ENCODE measurements around the gene PNKP.

PNKP gene

DNA sequence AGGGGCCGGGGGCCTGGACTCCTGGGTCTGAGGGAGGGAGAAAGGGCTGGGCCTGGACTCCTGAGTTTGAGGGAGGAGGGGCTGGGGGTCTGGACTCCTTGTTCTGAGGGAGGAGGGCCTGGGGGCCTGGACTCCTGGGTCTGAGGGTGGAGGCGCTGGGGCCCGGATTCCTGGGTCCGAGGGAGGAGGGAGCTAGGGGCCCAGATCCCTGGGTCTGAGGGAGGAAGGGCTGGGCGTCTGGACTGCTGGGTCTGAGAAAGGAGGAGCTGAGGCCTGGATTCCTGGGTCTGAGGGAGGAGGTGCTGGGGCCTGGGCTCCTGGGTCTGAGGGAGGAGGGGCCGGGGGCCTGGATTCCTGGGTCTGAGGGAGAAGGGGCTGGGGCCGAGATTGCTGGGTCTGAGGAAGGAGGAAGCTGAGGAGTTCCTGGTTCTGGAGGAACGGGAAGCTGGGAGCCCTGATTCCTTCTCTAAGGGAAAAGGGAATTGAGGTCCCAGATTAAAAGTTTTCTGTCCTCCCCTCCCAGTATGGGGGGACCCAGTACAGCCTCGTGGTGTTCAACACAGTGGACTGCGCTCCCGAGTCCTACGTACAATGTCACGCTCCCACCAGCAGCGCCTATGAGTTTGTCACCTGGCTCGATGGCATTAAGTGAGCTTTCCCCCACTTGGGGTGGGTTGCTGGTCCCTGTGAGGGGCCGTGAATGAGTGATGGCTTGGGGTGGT is 48.6 kb downstream of the PNKP start:
- no peak for DNase-seq (ENCODE audit: low read depth)
- TF ChIP-seq, protein P1, sequence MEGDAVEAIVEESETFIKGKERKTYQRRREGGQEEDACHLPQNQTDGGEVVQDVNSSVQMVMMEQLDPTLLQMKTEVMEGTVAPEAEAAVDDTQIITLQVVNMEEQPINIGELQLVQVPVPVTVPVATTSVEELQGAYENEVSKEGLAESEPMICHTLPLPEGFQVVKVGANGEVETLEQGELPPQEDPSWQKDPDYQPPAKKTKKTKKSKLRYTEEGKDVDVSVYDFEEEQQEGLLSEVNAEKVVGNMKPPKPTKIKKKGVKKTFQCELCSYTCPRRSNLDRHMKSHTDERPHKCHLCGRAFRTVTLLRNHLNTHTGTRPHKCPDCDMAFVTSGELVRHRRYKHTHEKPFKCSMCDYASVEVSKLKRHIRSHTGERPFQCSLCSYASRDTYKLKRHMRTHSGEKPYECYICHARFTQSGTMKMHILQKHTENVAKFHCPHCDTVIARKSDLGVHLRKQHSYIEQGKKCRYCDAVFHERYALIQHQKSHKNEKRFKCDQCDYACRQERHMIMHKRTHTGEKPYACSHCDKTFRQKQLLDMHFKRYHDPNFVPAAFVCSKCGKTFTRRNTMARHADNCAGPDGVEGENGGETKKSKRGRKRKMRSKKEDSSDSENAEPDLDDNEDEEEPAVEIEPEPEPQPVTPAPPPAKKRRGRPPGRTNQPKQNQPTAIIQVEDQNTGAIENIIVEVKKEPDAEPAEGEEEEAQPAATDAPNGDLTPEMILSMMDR (IDR thresholded peaks at IDR 0.05; ENCODE audit: insufficient read depth, low read depth, low read length, missing control alignments) = no peak
- peak overlapping the region; percentile 82 for H3K4me3 ChIP-seq (ENCODE audit: low read depth, low read length)

GRCh38 chr19:49817964-49818648 is 49.3 kb downstream of the PNKP start, which contains the start of gene MED25:
MED25 (plus strand) TSS chr19:49818289; CDS start chr19:49818342, 53 bp downstream.
- peak; percentile 91 for DNase-seq (ENCODE audit: low read depth)
- peak within 1 kb of the TSS; percentile 82 for H3K4me3 ChIP-seq (ENCODE audit: low read depth, low read length)
- TF ChIP-seq, protein P1 (IDR thresholded peaks at IDR 0.05; ENCODE audit: insufficient read depth, low read depth, low read length, missing control alignments) = no peak

GRCh38 chr19:49816590-49816989 is 50.8 kb downstream of the PNKP start:
- no peak overlapping the region for H3K4me3 ChIP-seq (ENCODE audit: low read depth, low read length)
- TF ChIP-seq, protein P1 (IDR thresholded peaks at IDR 0.05; ENCODE audit: insufficient read depth, low read depth, low read length, missing control alignments) = no peak
- DNase-seq (ENCODE audit: low read depth) = no peak

GRCh38 chr19:49814010-49814409 is 53.4 kb downstream of the PNKP start:
- DNase-seq (ENCODE audit: low read depth) = no peak
- peak overlapping the region; percentile 82 for H3K4me3 ChIP-seq (ENCODE audit: low read depth, low read length)
- TF ChIP-seq, protein P1 (IDR thresholded peaks at IDR 0.05; ENCODE audit: insufficient read depth, low read depth, low read length, missing control alignments) = no peak

DNA sequence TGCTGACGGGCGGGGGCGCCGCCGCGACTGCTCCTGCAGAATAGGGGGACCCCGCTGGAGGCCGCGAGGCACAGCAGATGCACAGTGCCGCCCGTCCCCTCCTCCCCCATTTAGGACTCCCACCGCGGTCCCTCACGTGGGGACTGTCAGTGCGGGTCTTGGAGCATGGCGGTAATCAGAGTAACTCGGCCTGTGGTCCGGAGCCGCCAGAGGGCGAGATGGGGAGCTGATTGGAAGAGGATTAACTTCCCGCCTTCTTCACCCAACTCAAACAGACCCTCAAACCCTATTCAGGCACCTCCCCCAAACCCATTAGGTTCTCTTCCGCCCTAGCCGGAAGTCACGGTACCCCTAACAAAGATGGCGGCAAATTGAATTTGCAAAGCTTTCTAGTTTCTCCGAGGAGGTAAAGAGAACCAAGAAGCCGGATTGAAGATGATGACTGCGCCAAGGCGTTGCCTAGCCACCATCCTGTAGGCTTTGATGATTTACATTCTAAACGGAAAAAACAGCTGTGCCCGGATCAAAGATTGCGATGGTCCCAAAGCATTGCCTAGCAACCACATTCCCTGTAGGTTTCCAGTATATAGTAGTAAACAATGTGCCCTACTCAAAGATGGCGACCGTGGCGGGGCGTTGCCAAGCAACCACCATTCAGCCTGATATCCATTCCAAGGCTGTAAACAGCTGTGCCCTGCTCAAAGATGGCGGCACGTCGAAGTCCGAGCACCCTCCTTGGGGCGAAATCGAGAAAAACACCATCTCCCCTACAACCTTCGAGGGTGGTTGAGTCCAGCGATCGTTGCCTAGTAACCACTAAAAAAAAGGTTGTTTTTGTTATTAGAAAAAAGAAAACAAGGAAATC is 54.1 kb downstream of the PNKP start, which contains the start of gene FUZ:
TSS of gene FUZ (minus strand) at position 296 of the 865 bp plus-strand sequence. CDS start at position 110, 186 bp downstream.
- peak within 1 kb of the TSS; percentile 82 for H3K4me3 ChIP-seq (ENCODE audit: low read depth, low read length)
- DNase-seq (ENCODE audit: low read depth) = peak; percentile 98
- TF ChIP-seq, protein P1 (IDR thresholded peaks at IDR 0.05; ENCODE audit: insufficient read depth, low read depth, low read length, missing control alignments) = no peak

- no peak for DNase-seq (ENCODE audit: low read depth)
These were observed 54.9 kb downstream of the PNKP start for GRCh38 chr19:49812452-49812996.

More at GRCh38 chr19:49812452-49812996, 54.9 kb downstream of the PNKP start:
- H3K4me3 ChIP-seq (ENCODE audit: low read depth, low read length) = peak overlapping the region; percentile 82
- TF ChIP-seq, protein P1 (IDR thresholded peaks at IDR 0.05; ENCODE audit: insufficient read depth, low read depth, low read length, missing control alignments) = no peak

All from GM12865 (cell line).